ENCODE data around the gene RGCC.

RGCC gene

GRCh38 chr13:41460074-41460465 is 2.7 kb downstream of the RGCC start:
- Histone ChIP-seq H3K4me3 (no peak overlapping the region), H3K9me3 (peaks cover 24% of the 10 kb centered on the region), H3K27me3 (peaks cover 54% of the 10 kb centered on the region), H4K20me1 (0 out of 2 replicates have a peak, but pooled peaks cover 12% of the 10 kb centered on the region), H3K27ac (no peak overlapping the region), H3K4me1 (peaks cover 42% of the 10 kb centered on the region), H3K4me2 (no peak overlapping the region), H3K9ac (no peak overlapping the region), H3K36me3 (no peaks in the 10 kb centered on the region)
- no peak for TF ChIP-seq Cebpa-rat (IDR thresholded peaks at IDR 0.05)

DNA sequence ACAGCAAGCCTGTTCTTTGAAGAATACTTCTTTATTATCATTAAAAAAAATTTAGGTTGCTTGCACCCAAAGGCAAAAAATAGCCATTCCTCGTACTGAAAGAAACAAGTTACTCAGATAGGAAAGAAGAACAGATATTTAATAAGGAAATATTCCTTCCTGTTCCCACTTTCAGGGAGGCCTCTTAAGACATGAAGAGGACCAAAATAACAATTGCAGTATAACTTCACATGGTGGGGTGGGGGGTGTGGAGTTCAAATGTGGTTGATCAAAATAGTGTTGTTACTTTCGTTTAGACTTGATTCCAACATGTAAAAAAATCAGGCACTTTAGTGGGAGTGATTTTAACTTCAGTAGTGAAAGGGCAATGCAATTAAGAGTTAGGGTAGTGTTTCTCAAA is 3.6 kb downstream of the RGCC start:
- peaks cover 24% of the 10 kb centered on the region for H3K9me3 ChIP-seq
- no peak overlapping the region for H3K4me3 ChIP-seq
- H3K27ac ChIP-seq = no peak overlapping the region

DNA sequence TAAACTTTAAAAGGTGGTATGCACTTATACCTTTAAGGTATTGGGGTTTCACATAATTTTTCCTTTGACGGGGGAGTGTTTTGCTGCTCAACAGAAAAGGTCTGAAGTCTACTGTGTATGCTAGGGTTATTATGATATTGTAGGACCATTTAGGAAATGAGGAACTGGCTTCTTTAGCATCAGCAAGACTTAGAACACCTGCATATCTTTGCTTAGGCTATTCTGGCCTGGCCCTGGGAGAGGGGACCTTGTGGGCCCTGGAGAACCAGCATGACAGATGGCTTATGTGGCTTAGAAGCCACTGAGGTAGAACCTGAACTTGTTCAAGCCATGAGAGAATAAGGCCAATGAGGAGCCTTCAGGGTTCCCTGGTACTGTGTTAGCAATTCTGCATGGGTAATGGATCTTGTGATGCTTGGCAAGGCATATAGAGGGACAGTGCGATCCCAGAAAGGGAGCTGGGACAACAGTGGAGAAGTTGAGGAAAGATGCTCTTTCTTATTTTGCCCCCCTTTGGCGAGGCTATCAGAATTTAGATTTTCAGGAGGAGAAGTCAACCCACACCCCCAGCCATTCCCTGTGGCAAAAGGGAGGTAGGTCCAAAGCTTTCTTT is 4.3 kb downstream of the RGCC start:
- Histone ChIP-seq H3K4me1 (peaks cover 55% of the 10 kb centered on the region), H3K9ac (no peak overlapping the region), H3K27me3 (peaks cover 39% of the 10 kb centered on the region), H3K9me3 (peaks cover 21% of the 10 kb centered on the region), H3K4me3 (no peak overlapping the region), H4K20me1 (0 out of 2 replicates have a peak, but pooled peaks cover 12% of the 10 kb centered on the region), H3K36me3 (no peaks in the 10 kb centered on the region), H3K4me2 (no peak overlapping the region; the same call in 1 of the 2 replicates), H3K27ac (no peak overlapping the region)
- no peak for TF ChIP-seq Cebpa-rat (IDR thresholded peaks at IDR 0.05)

More for the DNA sequence above, 3.6 kb downstream of the RGCC start:
- Histone ChIP-seq H4K20me1 (0 out of 2 replicates have a peak, but pooled peaks cover 12% of the 10 kb centered on the region), H3K36me3 (no peaks in the 10 kb centered on the region), H3K9ac (no peak overlapping the region), H3K4me2 (no peak overlapping the region), H3K4me1 (peaks cover 51% of the 10 kb centered on the region), H3K27me3 (peaks cover 46% of the 10 kb centered on the region)
- TF ChIP-seq Cebpa-rat (IDR thresholded peaks at IDR 0.05) = no peak

DNA sequence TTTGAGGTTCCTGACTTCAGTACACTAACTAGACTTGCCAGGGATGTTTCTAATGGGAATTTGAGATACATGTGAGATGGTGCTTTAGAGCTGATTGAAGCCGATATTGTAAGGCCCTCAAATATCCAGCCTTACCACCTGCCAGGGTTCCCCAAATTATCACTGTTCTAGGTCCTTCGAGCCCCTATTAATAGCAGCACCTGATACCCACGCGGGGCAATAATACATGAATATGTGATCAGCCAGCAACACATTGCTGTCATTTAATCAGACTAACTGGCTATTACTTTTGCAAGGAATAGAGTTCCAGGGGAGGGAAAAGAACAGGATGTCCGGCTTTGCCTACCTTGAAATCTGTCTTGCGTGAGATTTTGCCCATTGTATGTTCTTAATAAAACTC is 5.1 kb downstream of the RGCC start:
- Histone ChIP-seq H3K27ac (no peak overlapping the region), H3K4me2 (no peak overlapping the region), H3K36me3 (no peaks in the 10 kb centered on the region), H3K4me3 (no peak overlapping the region), H3K4me1 (peaks cover 58% of the 10 kb centered on the region), H3K9me3 (peaks cover 13% of the 10 kb centered on the region; the same call in 1 of the 2 replicates), H4K20me1 (0 out of 2 replicates have a peak, but pooled peaks cover 12% of the 10 kb centered on the region), H3K9ac (no peak overlapping the region), H3K27me3 (peaks cover 31% of the 10 kb centered on the region)
- TF ChIP-seq Cebpa-rat (IDR thresholded peaks at IDR 0.05) = no peak

GRCh38 chr13:41463838-41464602 is 6.7 kb downstream of the RGCC start:
- H3K9ac ChIP-seq = no peak overlapping the region
- no peak overlapping the region for H3K4me3 ChIP-seq
- no peaks in the 10 kb centered on the region for H3K36me3 ChIP-seq
- no peaks in the 10 kb centered on the region for H3K9me3 ChIP-seq
- H3K4me2 ChIP-seq = peak overlapping the region; percentile 78
- peak overlapping the region; percentile 67; the same call in 1 of the 2 replicates for H3K27ac ChIP-seq
- H3K27me3 ChIP-seq = peaks cover 15% of the 10 kb centered on the region
- peaks cover 53% of the 10 kb centered on the region for H3K4me1 ChIP-seq
- no peak for TF ChIP-seq Cebpa-rat (IDR thresholded peaks at IDR 0.05)
- H4K20me1 ChIP-seq = no peaks in the 10 kb centered on the region

DNA sequence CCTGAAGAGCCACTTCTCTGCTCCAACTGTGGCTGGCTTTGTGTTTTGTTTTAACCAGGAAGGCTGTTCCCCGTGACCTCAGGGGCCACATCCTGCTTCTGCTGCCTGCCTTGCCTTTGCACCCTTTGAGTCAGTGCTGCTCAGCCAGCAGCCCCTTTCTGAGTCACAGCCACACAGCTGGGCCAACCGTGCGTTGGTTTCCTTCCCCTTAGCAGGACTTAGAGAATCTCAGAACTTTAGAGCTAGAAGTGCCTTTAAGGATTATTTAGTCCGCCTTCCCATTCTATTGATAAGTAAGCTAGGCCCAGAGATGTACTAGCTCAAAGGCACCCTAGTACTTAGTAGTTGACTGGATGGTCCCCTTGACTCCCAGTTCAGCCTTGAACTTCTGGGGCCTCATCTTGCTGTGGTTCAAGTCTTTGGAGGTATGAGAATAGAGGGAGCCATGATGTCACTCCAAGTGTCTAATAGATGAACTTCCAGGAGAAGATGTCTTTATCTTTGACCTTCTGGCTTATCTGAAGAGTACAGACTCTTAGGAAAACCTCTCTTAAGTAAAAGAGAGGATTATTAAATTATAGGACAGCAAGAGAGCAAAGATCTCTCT is 8.0 kb downstream of the RGCC start:
- no peak overlapping the region for H3K4me3 ChIP-seq
- peaks cover 53% of the 10 kb centered on the region for H3K4me1 ChIP-seq
- H3K9ac ChIP-seq = no peak overlapping the region
- no peaks in the 10 kb centered on the region for H3K9me3 ChIP-seq
- peaks cover 2% of the 10 kb centered on the region; the same call in 1 of the 2 replicates for H3K27me3 ChIP-seq
- peak overlapping the region; percentile 67 for H3K27ac ChIP-seq
- no peak for TF ChIP-seq Cebpa-rat (IDR thresholded peaks at IDR 0.05)
- no peaks in the 10 kb centered on the region for H4K20me1 ChIP-seq
- H3K36me3 ChIP-seq = no peaks in the 10 kb centered on the region
- H3K4me2 ChIP-seq = peak overlapping the region; percentile 78

- H3K27ac ChIP-seq = peak overlapping the region; percentile 67; the same call in 1 of the 2 replicates
- no peak overlapping the region for H3K4me3 ChIP-seq
- no peaks in the 10 kb centered on the region for H4K20me1 ChIP-seq
- H3K9ac ChIP-seq = no peak overlapping the region
- peaks cover 53% of the 10 kb centered on the region for H3K4me1 ChIP-seq
- TF ChIP-seq Cebpa-rat (IDR thresholded peaks at IDR 0.05) = no peak
- H3K36me3 ChIP-seq = no peaks in the 10 kb centered on the region
- H3K27me3 ChIP-seq = no peaks in the 10 kb centered on the region
- no peaks in the 10 kb centered on the region for H3K9me3 ChIP-seq
- H3K4me2 ChIP-seq = peak overlapping the region; percentile 78
These were observed 8.6 kb downstream of the RGCC start for GRCh38 chr13:41465898-41466320.

GRCh38 chr13:41467425-41467945 is 10.1 kb downstream of the RGCC start:
- Histone ChIP-seq H3K9me3 (no peaks in the 10 kb centered on the region), H4K20me1 (no peaks in the 10 kb centered on the region), H3K27ac (no peak overlapping the region), H3K27me3 (no peaks in the 10 kb centered on the region), H3K4me2 (no peak overlapping the region), H3K36me3 (no peaks in the 10 kb centered on the region), H3K4me1 (peaks cover 46% of the 10 kb centered on the region), H3K4me3 (no peak overlapping the region), H3K9ac (no peak overlapping the region)
- no peak for TF ChIP-seq Cebpa-rat (IDR thresholded peaks at IDR 0.05)

DNA sequence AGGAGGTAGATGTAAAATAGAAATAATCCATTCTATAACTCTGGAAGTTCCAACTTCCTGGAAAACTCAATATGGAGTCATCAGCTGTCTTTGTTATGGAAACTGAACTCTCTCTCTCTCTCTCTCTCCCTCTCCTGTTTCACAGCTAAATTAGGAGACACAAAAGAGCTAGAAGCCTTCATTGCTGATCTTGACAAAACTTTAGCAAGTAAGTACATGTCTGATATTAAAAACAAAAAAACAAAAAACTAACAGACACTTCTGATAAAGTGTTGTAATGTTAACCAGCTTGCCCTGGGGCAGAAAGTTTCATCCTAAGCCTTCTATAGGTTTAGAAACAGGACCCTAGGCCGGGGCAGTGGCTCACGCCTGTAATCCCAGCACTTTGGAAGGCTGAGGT is 11.3 kb downstream of the RGCC start:
- TF ChIP-seq Cebpa-rat (IDR thresholded peaks at IDR 0.05) = no peak
- Histone ChIP-seq H3K4me1 (peaks cover 39% of the 10 kb centered on the region), H3K9ac (no peak overlapping the region), H3K4me2 (no peak overlapping the region), H3K27me3 (no peaks in the 10 kb centered on the region), H3K9me3 (no peaks in the 10 kb centered on the region), H3K36me3 (no peaks in the 10 kb centered on the region), H3K27ac (no peak overlapping the region), H3K4me3 (no peak overlapping the region), H4K20me1 (no peaks in the 10 kb centered on the region)
